Gastrocnemius medialis (tissue), 4 donors: ENCODE results near the gene KCNG4. TPM values are rescaled to one million over a fixed set of nuclear protein-coding genes. Genes with fewer than 3 reads are reported as not detected.

Experiments
- ATAC-seq, 2 donors: fragments of 150-250 bp; one replicate each; pipeline ENCODE4 v1.9.1; 2016
- DNase-seq, 2 donors: peaks; one replicate each; pipeline ENCODE4 v3.0.0-alpha.2; 2019
- H3K27ac ChIP-seq, 4 donors: fragments of 200-600 bp; sonication (generic); 1 replicate in 1 of 4; 2 replicates in 3 of 4; pipeline ENCODE4 v1.5.1; 2016 to 2018; ENCODE audit warnings: mild to moderate bottlenecking in 2 of 4, moderate library complexity in 1 of 4
- H3K27me3 ChIP-seq, 3 donors: fragments of 200-600 bp; sonication (generic) in 2 of 3; 1 replicate in 1 of 3; 2 replicates in 2 of 3; pipeline versions ENCODE4 v1.5.1 to v1.6.0; 2016 to 2019; ENCODE audit warnings: mild to moderate bottlenecking in 1 of 3, moderate library complexity in 1 of 3
- H3K36me3 ChIP-seq, 2 donors: fragments of 200-600 bp; sonication (generic) in 1 of 2; one replicate each; pipeline ENCODE4 v1.5.1; 2017 to 2018
- H3K4me1 ChIP-seq, 2 donors: fragments of 200-600 bp; sonication (generic) in 1 of 2; one replicate each; pipeline ENCODE4 v1.5.1; 2016 to 2017; ENCODE audit warnings: mild to moderate bottlenecking in 2 of 2
- H3K4me3 ChIP-seq, 4 donors: fragments of 200-600 bp; sonication (generic) in 3 of 4; 1 replicate in 1 of 4; 2 replicates in 3 of 4; pipeline ENCODE4 v1.5.1; 2016 to 2019; ENCODE audit warnings: mild to moderate bottlenecking in 2 of 4
- H3K9me3 ChIP-seq, 3 donors: fragments of 200-600 bp; sonication (generic) in 2 of 3; 1 replicate in 1 of 3; 2 replicates in 2 of 3; pipeline ENCODE4 v1.5.1; 2016 to 2019
- POLR2A ChIP-seq, 2 donors: fragments of 450-650 bp; IDR thresholded peaks; one replicate each; pipeline ENCODE4 v1.6.1; 2017; ENCODE audit warnings: antibody characterized with exemption in 2 of 2, mild to moderate bottlenecking in 2 of 2, moderate library complexity in 2 of 2
- in situ Hi-C, 4 donors: fragments of 200-750 bp; cut with MboI; loops; one replicate each; pipeline versions ENCODE4 v1.15.0 to v1.8.0; 2017; ENCODE audit warnings: low sequenced_read_pairs in 4 of 4
- intact Hi-C: fragments of 100-400 bp; cut with DNase I; formaldehyde crosslinking; loops from one replicate; pipeline ENCODE4 v1.15.1; 2023; ENCODE audit warnings: low total_unique reads
- total RNA-seq, 4 donors: library from RNA; depleted of rRNA; stranded (reverse); fragments of >200 nt; gene quantifications; one replicate each; pipeline versions ENCODE4 v1.1.0 to v1.2.3, GENCODE V29; 2016
- TF ChIP-seq, protein P1 (sequence below), 5 experiments: fragments of 450-650 bp in 3 of 5; fragments of 200-600 bp in 2 of 5; sonication (generic) in 2 of 5; IDR thresholded peaks in 4 of 5; conservative IDR thresholded peaks in 1 of 5; 1 replicate in 4 of 5; 2 replicates in 1 of 5; pipeline ENCODE4 v1.5.1; 2016 to 2019; ENCODE audit warnings: antibody characterized with exemption in 5 of 5, mild to moderate bottlenecking in 3 of 5, moderate library complexity in 3 of 5

The KCNG4 gene
- total RNA-seq, 4 donors from 2014 or later: not detected

DNA sequence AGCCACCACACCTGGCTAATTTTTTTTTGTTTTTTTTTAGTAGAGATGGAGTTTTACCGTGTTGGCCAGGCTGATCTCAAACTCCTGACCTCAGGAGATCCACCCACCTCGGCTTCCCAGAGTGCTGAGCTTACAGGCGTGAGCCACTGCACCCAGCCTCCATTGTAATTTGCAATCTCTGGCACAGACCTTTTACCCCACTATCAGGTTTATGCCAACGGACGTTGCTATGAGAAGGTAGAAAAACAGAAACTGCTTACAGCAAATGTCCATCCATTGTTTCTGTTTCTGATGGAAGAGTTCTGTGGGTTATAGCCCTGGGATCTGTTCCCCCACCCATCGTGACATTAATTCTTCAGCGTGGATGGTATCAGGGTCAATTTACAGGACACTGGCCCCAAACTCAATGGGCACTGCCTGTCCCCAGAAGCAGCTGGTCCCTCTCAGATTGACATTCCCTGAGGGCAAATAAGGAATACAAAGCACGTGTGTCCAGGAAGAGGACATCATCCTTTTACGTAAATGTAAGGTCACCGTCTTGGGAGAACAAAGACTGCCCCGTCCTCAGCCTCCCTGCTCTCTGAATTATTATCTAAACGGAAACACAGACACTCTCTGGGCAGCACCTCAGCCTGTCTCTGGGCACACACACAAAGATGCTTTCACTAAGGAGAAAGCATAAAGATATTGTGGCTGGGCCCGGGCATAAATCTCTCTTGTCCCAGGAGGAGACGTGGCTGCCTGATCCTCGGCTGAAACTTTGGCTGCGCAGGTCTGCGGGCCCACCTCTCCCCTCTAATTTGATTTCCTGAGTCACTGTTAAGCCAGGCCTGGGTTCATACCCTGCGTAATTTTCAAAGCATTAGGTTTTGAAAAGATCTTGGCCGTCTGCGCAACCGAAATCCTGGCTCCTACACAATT, 5.2 kb downstream of the KCNG4 start:
- H3K9me3 ChIP-seq: no peaks in the 10 kb centered on the region
- in situ Hi-C loops: no loop called here
- DNase-seq (no peak), ATAC-seq (peak; percentile 66 to 67)
- H3K27me3 ChIP-seq: peaks cover 0 to 5% (median 0%) of the 10 kb centered on the region in 3 donors
- no peaks in the 10 kb centered on the region for H3K36me3 ChIP-seq
- no peak for TF ChIP-seq POLR2A (IDR thresholded peaks at IDR 0.05)
- TF ChIP-seq, protein P1, sequence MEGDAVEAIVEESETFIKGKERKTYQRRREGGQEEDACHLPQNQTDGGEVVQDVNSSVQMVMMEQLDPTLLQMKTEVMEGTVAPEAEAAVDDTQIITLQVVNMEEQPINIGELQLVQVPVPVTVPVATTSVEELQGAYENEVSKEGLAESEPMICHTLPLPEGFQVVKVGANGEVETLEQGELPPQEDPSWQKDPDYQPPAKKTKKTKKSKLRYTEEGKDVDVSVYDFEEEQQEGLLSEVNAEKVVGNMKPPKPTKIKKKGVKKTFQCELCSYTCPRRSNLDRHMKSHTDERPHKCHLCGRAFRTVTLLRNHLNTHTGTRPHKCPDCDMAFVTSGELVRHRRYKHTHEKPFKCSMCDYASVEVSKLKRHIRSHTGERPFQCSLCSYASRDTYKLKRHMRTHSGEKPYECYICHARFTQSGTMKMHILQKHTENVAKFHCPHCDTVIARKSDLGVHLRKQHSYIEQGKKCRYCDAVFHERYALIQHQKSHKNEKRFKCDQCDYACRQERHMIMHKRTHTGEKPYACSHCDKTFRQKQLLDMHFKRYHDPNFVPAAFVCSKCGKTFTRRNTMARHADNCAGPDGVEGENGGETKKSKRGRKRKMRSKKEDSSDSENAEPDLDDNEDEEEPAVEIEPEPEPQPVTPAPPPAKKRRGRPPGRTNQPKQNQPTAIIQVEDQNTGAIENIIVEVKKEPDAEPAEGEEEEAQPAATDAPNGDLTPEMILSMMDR (IDR thresholded peaks at IDR 0.05 in 4 of 5, conservative IDR thresholded peaks at IDR 0.05 in 1 of 5): no peak
- intact Hi-C loops: no loop called here
- peaks cover 0 to 16% of the 10 kb centered on the region in 2 donors for H3K4me1 ChIP-seq
- peak overlapping the region in 3 of 4 donors; percentile 13 to 73 (median 52) for H3K27ac ChIP-seq
- peak overlapping the region in 1 of 4 donors; percentile 9 for H3K4me3 ChIP-seq

DNA sequence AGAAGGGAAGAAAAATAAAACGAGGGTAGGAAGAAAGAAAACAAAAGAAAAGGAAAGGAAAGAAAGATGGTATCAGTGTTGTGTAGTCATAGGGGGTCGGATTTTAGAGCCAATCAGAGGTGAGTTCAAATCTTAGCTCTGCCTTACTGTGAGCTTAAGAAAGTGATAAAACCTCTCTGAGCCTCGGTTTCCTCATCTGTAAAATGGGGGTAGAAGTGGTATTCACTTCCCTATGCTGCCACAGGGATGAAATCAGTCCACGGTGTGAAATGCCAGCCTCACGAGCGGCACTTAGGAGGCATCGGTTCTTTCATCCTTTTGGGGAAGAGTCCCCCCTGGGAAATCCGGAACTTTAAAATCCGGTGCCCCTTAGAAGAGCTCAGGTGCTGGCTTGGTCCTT, 6.1 kb downstream of the KCNG4 start:
- in situ Hi-C loops (no loop called here), intact Hi-C loops (no loop called here)
- DNase-seq (no peak), ATAC-seq (no peak)
- H3K27ac ChIP-seq: peak overlapping the region in 2 of 4 donors; percentile 13 to 73
- no peak overlapping the region for H3K4me3 ChIP-seq
- no peaks in the 10 kb centered on the region for H3K36me3 ChIP-seq
- peaks cover 0 to 16% of the 10 kb centered on the region in 2 donors for H3K4me1 ChIP-seq
- peaks cover 0 to 5% (median 0%) of the 10 kb centered on the region in 3 donors for H3K27me3 ChIP-seq
- TF ChIP-seq POLR2A (IDR thresholded peaks at IDR 0.05): no peak
- TF ChIP-seq, protein P1 (IDR thresholded peaks at IDR 0.05 in 4 of 5, conservative IDR thresholded peaks at IDR 0.05 in 1 of 5): no peak
- H3K9me3 ChIP-seq: no peaks in the 10 kb centered on the region

DNA sequence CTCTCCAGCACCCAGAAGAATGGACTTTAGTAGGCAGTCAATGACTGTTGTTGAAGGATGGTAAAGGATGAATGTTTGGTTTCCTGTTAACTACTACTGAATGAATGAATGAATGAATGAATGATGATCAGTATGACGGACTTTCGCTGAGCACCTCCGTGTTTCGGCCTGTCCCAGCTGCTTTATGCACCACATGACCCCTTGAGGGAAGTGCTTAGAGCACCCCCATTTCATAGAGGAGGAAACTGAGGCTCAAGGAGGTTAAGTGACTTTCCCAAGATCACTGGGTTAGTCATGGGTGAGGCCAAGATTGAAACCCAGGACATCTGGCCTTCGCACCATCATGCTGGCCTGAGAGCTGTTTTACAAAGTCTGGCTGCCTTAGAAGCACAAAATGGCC, 6.8 kb downstream of the KCNG4 start:
- intact Hi-C loops (no loop called here), in situ Hi-C loops (no loop called here)
- ATAC-seq (no peak), DNase-seq (no peak)
- peaks cover 5 to 22% of the 10 kb centered on the region in 2 donors for H3K4me1 ChIP-seq
- no peak overlapping the region for H3K27ac ChIP-seq
- H3K4me3 ChIP-seq: no peak overlapping the region
- H3K36me3 ChIP-seq: no peaks in the 10 kb centered on the region
- peaks cover 0 to 5% (median 0%) of the 10 kb centered on the region in 3 donors for H3K27me3 ChIP-seq
- TF ChIP-seq, protein P1 (IDR thresholded peaks at IDR 0.05 in 4 of 5, conservative IDR thresholded peaks at IDR 0.05 in 1 of 5): no peak
- no peak for TF ChIP-seq POLR2A (IDR thresholded peaks at IDR 0.05)
- H3K9me3 ChIP-seq: no peaks in the 10 kb centered on the region

DNA sequence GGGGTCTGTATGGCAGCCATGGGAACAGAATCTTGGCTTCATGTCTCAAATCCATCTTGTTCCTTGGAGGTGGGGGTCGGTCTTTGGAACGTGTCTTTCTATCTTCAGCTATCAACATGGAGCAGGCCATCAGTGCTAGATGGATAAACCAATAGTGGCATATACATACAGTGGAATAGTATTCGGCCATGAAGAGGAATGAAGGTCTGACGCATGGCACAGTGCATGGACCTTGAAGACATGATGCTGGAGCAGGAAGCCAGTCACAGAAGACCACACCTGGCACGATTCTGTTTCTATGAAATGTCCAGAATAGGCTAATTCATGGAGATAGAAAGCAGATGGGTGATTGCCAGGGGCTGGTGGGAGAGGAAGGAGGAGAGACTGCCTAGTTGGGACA, 7.8 kb downstream of the KCNG4 start:
- Histone ChIP-seq H3K27me3 (no peaks in the 10 kb centered on the region), H3K9me3 (no peaks in the 10 kb centered on the region), H3K27ac (no peak overlapping the region), H3K4me1 (peaks cover 7 to 25% of the 10 kb centered on the region in 2 donors), H3K36me3 (no peaks in the 10 kb centered on the region), H3K4me3 (no peak overlapping the region)
- TF ChIP-seq, protein P1 (IDR thresholded peaks at IDR 0.05 in 4 of 5, conservative IDR thresholded peaks at IDR 0.05 in 1 of 5): no peak
- no peak for TF ChIP-seq POLR2A (IDR thresholded peaks at IDR 0.05)
- DNase-seq (no peak), ATAC-seq (no peak)
- in situ Hi-C loops (no loop called here), intact Hi-C loops (no loop called here)
